ENCODE measurements around the gene VWA8.

DNA sequence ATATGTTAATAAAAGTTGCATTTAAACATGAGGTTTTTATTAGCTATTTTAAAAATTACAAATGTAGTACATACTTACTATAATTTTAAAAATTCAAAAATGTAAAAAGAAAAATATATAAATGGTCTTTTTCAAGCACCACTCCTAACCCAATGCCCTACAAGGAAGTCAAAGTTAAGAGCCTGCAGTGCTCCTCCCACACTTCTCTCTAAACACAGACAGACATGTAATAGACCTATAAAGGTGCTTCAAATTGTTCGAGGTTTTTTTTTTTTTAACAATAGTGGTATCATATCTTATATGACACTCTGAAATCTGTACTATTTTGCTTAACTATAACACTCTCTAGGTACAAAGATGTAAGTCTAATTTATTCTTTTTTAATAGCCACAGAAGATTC lies 25.4 kb downstream of the VWA8 start:
- no peak for TF ChIP-seq POLR2A (IDR thresholded peaks at IDR 0.05)
- TF ChIP-seq, protein P1, sequence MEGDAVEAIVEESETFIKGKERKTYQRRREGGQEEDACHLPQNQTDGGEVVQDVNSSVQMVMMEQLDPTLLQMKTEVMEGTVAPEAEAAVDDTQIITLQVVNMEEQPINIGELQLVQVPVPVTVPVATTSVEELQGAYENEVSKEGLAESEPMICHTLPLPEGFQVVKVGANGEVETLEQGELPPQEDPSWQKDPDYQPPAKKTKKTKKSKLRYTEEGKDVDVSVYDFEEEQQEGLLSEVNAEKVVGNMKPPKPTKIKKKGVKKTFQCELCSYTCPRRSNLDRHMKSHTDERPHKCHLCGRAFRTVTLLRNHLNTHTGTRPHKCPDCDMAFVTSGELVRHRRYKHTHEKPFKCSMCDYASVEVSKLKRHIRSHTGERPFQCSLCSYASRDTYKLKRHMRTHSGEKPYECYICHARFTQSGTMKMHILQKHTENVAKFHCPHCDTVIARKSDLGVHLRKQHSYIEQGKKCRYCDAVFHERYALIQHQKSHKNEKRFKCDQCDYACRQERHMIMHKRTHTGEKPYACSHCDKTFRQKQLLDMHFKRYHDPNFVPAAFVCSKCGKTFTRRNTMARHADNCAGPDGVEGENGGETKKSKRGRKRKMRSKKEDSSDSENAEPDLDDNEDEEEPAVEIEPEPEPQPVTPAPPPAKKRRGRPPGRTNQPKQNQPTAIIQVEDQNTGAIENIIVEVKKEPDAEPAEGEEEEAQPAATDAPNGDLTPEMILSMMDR (IDR thresholded peaks at IDR 0.05), result no peak
